ENCODE results near the gene JAG1. TPM values are rescaled to one million over a fixed set of nuclear protein-coding genes. Genes with fewer than 3 reads are reported as not detected.

The JAG1 gene
- total RNA-seq, 2 experiments from 2014 or later: 0.32 to 0.67 TPM

DNA sequence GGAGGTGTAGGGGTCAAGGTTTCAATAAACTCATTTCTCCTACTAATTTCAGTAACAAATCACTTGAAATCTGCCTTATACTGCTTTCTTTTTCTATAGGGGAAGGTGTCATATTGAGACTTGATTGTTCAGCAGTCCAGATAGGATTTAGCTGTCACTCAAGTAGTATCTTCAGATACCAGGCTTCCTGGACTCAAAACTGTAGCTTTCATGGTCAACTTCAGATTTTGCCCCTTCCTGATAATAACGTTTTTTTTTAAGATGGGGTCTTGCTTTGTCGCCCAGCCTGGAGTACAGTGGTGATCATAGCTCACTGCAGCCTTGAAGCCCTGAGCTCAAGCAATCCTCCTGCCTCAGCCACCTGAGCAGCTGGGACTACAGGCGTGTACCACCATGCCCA, 77.8 kb downstream of the JAG1 start:
- Histone ChIP-seq H3K79me2 (ENCODE audit: insufficient read depth, low read depth, low read length) (no peaks in the 10 kb centered on the region), H3K9me3 (ENCODE audit: low read length) (no peaks in the 10 kb centered on the region), H3K9me2 (ENCODE audit: insufficient read depth, low read length) (no peaks in the 10 kb centered on the region), H3K36me3 (ENCODE audit: insufficient read depth, low read length) (no peaks in the 10 kb centered on the region), H2AFZ (ENCODE audit: low read length) (no peak overlapping the region), H3K27ac (ENCODE audit: low read depth, low read length, poor library complexity, severe bottlenecking) (no peak overlapping the region), H4K20me1 (ENCODE audit: insufficient read depth, low read length) (no peaks in the 10 kb centered on the region), H3K4me2 (ENCODE audit: low read length) (no peak overlapping the region), H3K4me3 (ENCODE audit: low read depth, low read length, poor library complexity, severe bottlenecking) (no peak overlapping the region), H3K4me1 (ENCODE audit: insufficient read depth, low read length, poor library complexity, severe bottlenecking) (no peaks in the 10 kb centered on the region)
- no TSS peak for BruUV-seq (replicated peaks)
- no peak for TF ChIP-seq EZH2phosphoT487 (IDR thresholded peaks at IDR 0.05; ENCODE audit: borderline replicate concordance, low read depth, low read length)
- TF ChIP-seq, protein P1, sequence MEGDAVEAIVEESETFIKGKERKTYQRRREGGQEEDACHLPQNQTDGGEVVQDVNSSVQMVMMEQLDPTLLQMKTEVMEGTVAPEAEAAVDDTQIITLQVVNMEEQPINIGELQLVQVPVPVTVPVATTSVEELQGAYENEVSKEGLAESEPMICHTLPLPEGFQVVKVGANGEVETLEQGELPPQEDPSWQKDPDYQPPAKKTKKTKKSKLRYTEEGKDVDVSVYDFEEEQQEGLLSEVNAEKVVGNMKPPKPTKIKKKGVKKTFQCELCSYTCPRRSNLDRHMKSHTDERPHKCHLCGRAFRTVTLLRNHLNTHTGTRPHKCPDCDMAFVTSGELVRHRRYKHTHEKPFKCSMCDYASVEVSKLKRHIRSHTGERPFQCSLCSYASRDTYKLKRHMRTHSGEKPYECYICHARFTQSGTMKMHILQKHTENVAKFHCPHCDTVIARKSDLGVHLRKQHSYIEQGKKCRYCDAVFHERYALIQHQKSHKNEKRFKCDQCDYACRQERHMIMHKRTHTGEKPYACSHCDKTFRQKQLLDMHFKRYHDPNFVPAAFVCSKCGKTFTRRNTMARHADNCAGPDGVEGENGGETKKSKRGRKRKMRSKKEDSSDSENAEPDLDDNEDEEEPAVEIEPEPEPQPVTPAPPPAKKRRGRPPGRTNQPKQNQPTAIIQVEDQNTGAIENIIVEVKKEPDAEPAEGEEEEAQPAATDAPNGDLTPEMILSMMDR (conservative IDR thresholded peaks at IDR 0.05; ENCODE audit: low read length): no peak
- CTCF ChIA-PET (ENCODE audit: unreplicated experiment): no interaction called here
- intact Hi-C loops (cut with micrococcal nuclease; ENCODE audit: unreplicated experiment): no loop called here
- POLR2A ChIA-PET: no interaction called here
- DNase-seq (ENCODE audit: low spot score): no peak

DNA sequence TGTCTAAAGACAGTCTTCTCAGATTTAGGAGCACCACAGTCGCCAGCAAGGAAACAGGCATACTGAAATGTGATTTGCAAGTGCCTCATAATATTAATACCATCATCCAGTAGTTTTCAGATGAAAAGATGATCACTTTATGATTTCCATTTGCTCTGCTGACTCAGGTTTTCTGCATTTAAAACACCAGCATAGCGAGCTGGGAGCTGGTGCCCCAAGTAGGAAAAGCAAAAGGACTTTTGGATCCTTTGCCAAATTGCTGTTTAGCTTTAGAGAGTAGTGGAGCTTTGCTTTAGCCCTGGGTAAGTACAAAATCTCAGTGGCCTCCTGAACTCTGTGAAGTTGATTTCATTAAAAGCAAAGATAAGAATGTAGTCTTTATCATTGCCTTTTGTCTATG, 78.5 kb downstream of the JAG1 start:
- no peaks in the 10 kb centered on the region for H3K9me2 ChIP-seq (ENCODE audit: insufficient read depth, low read length)
- no peaks in the 10 kb centered on the region for H3K36me3 ChIP-seq (ENCODE audit: insufficient read depth, low read length)
- H3K4me2 ChIP-seq (ENCODE audit: low read length): no peak overlapping the region
- no peaks in the 10 kb centered on the region for H3K79me2 ChIP-seq (ENCODE audit: insufficient read depth, low read depth, low read length)
- TF ChIP-seq, protein P1 (conservative IDR thresholded peaks at IDR 0.05; ENCODE audit: low read length): no peak
- no peak for TF ChIP-seq EZH2phosphoT487 (IDR thresholded peaks at IDR 0.05; ENCODE audit: borderline replicate concordance, low read depth, low read length)
- no peak overlapping the region for H3K27ac ChIP-seq (ENCODE audit: low read depth, low read length, poor library complexity, severe bottlenecking)
- H3K4me1 ChIP-seq (ENCODE audit: insufficient read depth, low read length, poor library complexity, severe bottlenecking): no peaks in the 10 kb centered on the region
- intact Hi-C loops (cut with micrococcal nuclease; ENCODE audit: unreplicated experiment): no loop called here
- no peaks in the 10 kb centered on the region for H3K9me3 ChIP-seq (ENCODE audit: low read length)
- ChIA-PET POLR2A (no interaction called here), CTCF (ENCODE audit: unreplicated experiment) (no interaction called here)
- no peak overlapping the region for H3K4me3 ChIP-seq (ENCODE audit: low read depth, low read length, poor library complexity, severe bottlenecking)
- no TSS peak for BruUV-seq (replicated peaks)
- DNase-seq (ENCODE audit: low spot score): no peak
- H4K20me1 ChIP-seq (ENCODE audit: insufficient read depth, low read length): no peaks in the 10 kb centered on the region
- no peak overlapping the region for H2AFZ ChIP-seq (ENCODE audit: low read length)

DNA sequence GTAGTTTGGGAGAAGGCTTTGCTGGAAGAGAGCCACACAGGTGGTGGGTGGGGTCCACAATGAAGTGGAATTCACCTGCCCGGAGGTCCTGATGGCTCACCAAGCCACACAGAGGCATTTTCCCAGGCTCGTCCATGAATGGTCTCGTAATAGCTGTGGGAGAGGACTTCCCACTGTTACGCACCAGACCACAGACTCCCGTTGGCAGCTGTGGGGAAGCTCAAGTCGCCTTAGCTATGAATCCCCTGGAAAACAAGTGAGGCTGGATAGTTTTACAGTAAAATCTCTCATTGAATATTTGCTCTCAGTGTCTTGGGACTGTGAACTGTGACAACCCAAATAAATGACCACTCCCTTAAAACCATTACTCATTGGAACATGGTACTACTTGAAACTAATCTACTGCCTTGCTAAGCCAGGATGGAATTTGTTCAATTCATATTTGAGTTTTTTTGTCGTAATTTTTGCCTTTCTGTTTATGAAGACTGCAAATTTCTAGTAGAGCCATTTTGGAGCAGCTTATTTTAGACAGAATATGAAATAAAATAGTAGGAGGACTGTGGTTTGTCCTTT, 79.4 kb downstream of the JAG1 start:
- H3K79me2 ChIP-seq (ENCODE audit: insufficient read depth, low read depth, low read length): no peaks in the 10 kb centered on the region
- H3K36me3 ChIP-seq (ENCODE audit: insufficient read depth, low read length): no peaks in the 10 kb centered on the region
- no peak overlapping the region for H2AFZ ChIP-seq (ENCODE audit: low read length)
- H3K9me3 ChIP-seq (ENCODE audit: low read length): no peaks in the 10 kb centered on the region
- H3K9me2 ChIP-seq (ENCODE audit: insufficient read depth, low read length): no peaks in the 10 kb centered on the region
- no peak overlapping the region for H3K27ac ChIP-seq (ENCODE audit: low read depth, low read length, poor library complexity, severe bottlenecking)
- H4K20me1 ChIP-seq (ENCODE audit: insufficient read depth, low read length): no peaks in the 10 kb centered on the region
- intact Hi-C loops (cut with micrococcal nuclease; ENCODE audit: unreplicated experiment): no loop called here
- no peak overlapping the region for H3K4me3 ChIP-seq (ENCODE audit: low read depth, low read length, poor library complexity, severe bottlenecking)
- DNase-seq (ENCODE audit: low spot score): no peak
- CTCF ChIA-PET (ENCODE audit: unreplicated experiment): no interaction called here
- H3K4me1 ChIP-seq (ENCODE audit: insufficient read depth, low read length, poor library complexity, severe bottlenecking): no peaks in the 10 kb centered on the region
- H3K4me2 ChIP-seq (ENCODE audit: low read length): no peak overlapping the region
- TF ChIP-seq, protein P1 (conservative IDR thresholded peaks at IDR 0.05; ENCODE audit: low read length): no peak
- no peak for TF ChIP-seq EZH2phosphoT487 (IDR thresholded peaks at IDR 0.05; ENCODE audit: borderline replicate concordance, low read depth, low read length)
- no TSS peak for BruUV-seq (replicated peaks)
- POLR2A ChIA-PET: interaction anchor here (0.7 kb wide), 1 partner anchor 18 kb away, joined by 3 read pairs; no protein-coding TSS in a partner anchor

All from OCI-LY7 (cell line).